ENCODE measurements around the gene GLYR1. TPM values are rescaled to one million over a fixed set of nuclear protein-coding genes. Genes with fewer than 3 reads are reported as not detected.
"Not testable (repeated sequence)": the region's sequence is repeated elsewhere in the genome, so short reads cannot be mapped to it uniquely, and the experiment has no call there.

GLYR1 gene
- polyA plus RNA-seq, 2 of the 4 experiments (the other 2 are of a cell fraction) = 37.1 to 55.1 TPM

- no peak for TF ChIP-seq MAZ (IDR thresholded peaks at IDR 0.05; ENCODE audit: borderline replicate concordance, low read depth, low read length)
- TF ChIP-seq RFX5 (IDR thresholded peaks at IDR 0.05) = peak; percentile 81
- no peak for TF ChIP-seq CHD4 (IDR thresholded peaks at IDR 0.05; ENCODE audit: borderline replicate concordance)
- TF ChIP-seq, protein P1, sequence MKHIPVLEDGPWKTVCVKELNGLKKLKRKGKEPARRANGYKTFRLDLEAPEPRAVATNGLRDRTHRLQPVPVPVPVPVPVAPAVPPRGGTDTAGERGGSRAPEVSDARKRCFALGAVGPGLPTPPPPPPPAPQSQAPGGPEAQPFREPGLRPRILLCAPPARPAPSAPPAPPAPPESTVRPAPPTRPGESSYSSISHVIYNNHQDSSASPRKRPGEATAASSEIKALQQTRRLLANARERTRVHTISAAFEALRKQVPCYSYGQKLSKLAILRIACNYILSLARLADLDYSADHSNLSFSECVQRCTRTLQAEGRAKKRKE (CRISPR knock-in tag; IDR thresholded peaks at IDR 0.05; ENCODE audit: low read depth) = no peak
- TF ChIP-seq, protein P2, sequence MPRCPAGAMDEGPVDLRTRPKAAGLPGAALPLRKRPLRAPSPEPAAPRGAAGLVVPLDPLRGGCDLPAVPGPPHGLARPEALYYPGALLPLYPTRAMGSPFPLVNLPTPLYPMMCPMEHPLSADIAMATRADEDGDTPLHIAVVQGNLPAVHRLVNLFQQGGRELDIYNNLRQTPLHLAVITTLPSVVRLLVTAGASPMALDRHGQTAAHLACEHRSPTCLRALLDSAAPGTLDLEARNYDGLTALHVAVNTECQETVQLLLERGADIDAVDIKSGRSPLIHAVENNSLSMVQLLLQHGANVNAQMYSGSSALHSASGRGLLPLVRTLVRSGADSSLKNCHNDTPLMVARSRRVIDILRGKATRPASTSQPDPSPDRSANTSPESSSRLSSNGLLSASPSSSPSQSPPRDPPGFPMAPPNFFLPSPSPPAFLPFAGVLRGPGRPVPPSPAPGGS (IDR thresholded peaks at IDR 0.05) = peak; percentile 53; the same call in 1 of the 3 replicates
- no peak for TF ChIP-seq SREBF2 (IDR thresholded peaks at IDR 0.05)
- no peak for TF ChIP-seq BHLHE40 (IDR thresholded peaks at IDR 0.05; ENCODE audit: low read depth, low read length)
- TF ChIP-seq CTCF (IDR thresholded peaks at IDR 0.05) = no peak
- TF ChIP-seq CEBPB (IDR thresholded peaks at IDR 0.05) = no peak
- TF ChIP-seq HEYL (CRISPR knock-in tag; IDR thresholded peaks at IDR 0.05) = no peak
- TF ChIP-seq NPAS2 (CRISPR knock-in tag; IDR thresholded peaks at IDR 0.05; ENCODE audit: borderline replicate concordance) = 0 out of 2 replicates have a peak, but pooled peaks have one; percentile 26
- TF ChIP-seq FOSB (CRISPR knock-in tag; IDR thresholded peaks at IDR 0.05) = no peak
- TF ChIP-seq RARB (CRISPR knock-in tag; IDR thresholded peaks at IDR 0.05) = no peak
- TF ChIP-seq CBX8 (IDR thresholded peaks at IDR 0.05) = no peak
- no peak for TF ChIP-seq FOXS1 (CRISPR knock-in tag; IDR thresholded peaks at IDR 0.05)
- TF ChIP-seq EP300 (IDR thresholded peaks at IDR 0.05) = no peak
- no peak for TF ChIP-seq MAFK (IDR thresholded peaks at IDR 0.05; ENCODE audit: partially characterized antibody)
- TF ChIP-seq ZSCAN20 (CRISPR knock-in tag; IDR thresholded peaks at IDR 0.05) = no peak
- no peak for TF ChIP-seq ZNF302 (CRISPR knock-in tag; IDR thresholded peaks at IDR 0.05)
- TF ChIP-seq, protein P3, sequence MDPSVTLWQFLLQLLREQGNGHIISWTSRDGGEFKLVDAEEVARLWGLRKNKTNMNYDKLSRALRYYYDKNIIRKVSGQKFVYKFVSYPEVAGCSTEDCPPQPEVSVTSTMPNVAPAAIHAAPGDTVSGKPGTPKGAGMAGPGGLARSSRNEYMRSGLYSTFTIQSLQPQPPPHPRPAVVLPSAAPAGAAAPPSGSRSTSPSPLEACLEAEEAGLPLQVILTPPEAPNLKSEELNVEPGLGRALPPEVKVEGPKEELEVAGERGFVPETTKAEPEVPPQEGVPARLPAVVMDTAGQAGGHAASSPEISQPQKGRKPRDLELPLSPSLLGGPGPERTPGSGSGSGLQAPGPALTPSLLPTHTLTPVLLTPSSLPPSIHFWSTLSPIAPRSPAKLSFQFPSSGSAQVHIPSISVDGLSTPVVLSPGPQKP (IDR thresholded peaks at IDR 0.05; ENCODE audit: low read depth, low read length) = no peak
- no peak for TF ChIP-seq GATA3 (IDR thresholded peaks at IDR 0.05; ENCODE audit: borderline replicate concordance)
- TF ChIP-seq, protein P4, sequence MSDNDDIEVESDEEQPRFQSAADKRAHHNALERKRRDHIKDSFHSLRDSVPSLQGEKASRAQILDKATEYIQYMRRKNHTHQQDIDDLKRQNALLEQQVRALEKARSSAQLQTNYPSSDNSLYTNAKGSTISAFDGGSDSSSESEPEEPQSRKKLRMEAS (IDR thresholded peaks at IDR 0.05) = peak; percentile 78
- peak; percentile 84 for TF ChIP-seq POLR2A (IDR thresholded peaks at IDR 0.05; ENCODE audit: low read length)
- no peak for TF ChIP-seq HOXB13 (CRISPR knock-in tag; IDR thresholded peaks at IDR 0.05; ENCODE audit: low read depth)
- TF ChIP-seq POLR2AphosphoS2 (conservative IDR thresholded peaks at IDR 0.05; ENCODE audit: low read length) = no peak
- no peak for TF ChIP-seq NFE2L2 (conservative IDR thresholded peaks at IDR 0.05; ENCODE audit: low read length)
Observed at GRCh38 chr16:4846901-4847773, at the start of gene GLYR1, which contains the start of gene UBN1 (continued).

DNA sequence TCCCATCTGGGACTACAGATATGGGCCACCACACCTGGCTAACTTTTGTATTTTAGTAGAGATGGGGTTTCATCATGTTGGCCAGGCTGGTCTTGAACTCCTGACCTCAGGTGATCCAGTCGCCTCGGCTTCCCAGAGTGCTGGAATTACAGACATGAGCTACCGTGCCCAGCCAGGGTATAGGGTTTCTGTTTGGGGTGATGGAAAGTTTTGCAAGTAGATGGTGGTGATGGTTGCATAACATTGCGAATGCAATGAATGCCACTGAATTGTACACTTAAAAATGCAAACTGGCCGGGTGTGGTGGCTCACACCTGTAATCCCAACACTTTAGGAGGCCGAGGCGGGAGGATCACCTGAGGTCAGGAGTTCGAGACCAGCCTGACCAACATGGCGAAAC, 49.7 kb upstream of the GLYR1 start:
- ATAC-seq; H3K4me2 ChIP-seq; H3K27ac ChIP-seq; FAIRE-seq; H3K9me3 ChIP-seq; POLR2A ChIA-PET; DNase-seq (ENCODE audit: low read depth in 1 of 2, low spot score in 1 of 2); H3K4me3 ChIP-seq; CTCF ChIA-PET; H3K4me1 ChIP-seq: not testable (repeated sequence)
- WGBS (ENCODE audit: missing lambda C conversion rate) = 82% methylated on average over 9 of the region's 9 CpGs

Measured in A549 (cell line).